ENCODE measurements around the gene GPC1.

Gene GPC1

DNA sequence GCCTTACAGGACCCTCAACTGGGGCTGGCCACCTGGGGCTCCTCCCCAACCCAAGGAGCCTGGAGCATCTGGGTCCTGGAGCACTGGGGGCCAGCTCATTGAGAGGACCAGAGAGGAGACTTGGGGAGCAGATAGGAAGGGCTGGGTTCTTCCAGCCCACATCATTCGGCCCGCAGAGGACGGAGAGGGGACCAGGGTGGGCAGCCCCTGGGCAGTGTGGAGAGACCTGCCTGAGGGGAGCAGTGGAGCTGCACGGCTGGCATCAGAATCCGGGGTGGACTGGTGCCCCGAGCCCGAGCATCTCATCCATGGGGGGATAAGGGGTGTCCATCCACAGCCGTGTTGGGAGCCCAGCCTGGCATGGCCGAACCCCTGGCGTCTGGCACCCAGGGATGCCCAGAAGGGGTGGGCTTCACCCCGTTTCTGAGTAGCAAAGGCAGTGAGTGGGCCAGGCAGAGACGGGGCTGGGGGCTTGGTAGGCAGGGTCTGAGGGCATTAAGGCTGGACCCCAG, 11.3 kb downstream of the GPC1 start:
- DNase-seq = no peak

- DNase-seq = no peak
Observed at GRCh38 chr2:240447331-240447730, 11.9 kb downstream of the GPC1 start.

- no peak for DNase-seq
Observed at GRCh38 chr2:240447934-240448333, 12.5 kb downstream of the GPC1 start.

GRCh38 chr2:240448387-240449274, 13.2 kb downstream of the GPC1 start:
- DNase-seq = no peak

DNA sequence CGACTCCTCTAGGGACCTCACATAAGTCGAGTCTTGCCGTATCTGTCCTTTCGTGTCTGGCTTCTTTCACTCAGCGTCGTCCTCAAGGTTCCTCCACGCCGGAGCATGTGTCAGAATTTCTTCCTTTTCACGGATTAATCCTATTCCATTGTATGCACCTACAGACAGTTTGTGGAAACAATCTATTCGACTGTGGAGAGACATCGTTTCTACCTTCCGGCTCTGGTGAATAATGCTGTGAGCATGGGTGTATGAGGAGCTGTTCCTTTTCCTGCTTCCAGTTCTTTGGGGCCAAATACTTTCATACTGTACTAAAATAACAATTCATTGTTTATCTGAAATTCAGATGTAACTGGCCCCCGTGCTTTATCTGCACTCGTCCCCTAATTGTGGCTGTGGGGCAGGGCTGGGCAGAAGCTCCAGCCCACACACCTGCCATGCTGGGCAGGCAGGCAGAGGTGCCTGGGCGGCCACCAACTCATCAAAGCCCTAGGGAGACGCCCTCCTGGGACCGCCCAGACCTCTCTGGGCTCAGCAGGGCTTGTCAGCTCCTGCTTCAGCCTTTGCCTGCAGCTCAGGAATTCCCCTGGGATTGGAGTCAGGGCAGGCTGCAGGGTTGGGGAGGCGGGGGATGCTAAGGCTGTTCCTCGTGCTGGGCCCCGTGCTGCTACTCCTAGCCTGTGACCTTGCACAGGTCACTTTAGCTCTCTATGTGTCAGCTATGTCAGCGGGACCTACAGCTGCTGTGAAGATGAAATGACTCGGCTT, 14.5 kb downstream of the GPC1 start:
- no peak for DNase-seq

DNA sequence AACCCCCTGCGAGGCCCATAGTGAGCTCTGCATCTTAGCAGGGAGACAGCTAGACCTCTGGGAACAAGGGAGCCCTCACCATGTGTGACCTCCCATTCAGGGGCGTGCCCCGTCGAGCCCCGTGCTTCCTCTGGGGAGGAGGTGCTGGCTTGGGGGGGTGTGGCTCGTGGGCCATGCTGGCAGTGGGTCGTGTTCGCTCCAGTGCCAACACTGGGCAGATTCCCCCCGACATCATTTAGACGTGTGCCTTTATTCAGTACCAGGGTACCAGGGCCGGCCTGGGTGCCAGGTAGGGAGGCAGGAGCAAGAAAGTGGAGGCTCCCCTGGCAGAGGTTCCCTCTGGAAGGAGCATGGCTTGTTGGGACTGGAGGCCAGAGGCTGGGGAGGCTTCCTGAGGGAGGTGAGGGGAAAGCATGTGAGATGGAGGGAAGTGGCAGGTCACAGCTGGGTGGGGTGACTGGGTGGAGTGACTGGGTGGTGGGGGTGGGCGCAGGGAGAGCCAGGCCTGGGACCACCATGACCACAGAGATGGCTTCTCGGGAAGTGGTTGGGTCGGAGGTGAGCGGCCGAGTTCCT, 15.2 kb downstream of the GPC1 start:
- DNase-seq = no peak

- no peak for DNase-seq
Observed at GRCh38 chr2:240451108-240451611, 15.7 kb downstream of the GPC1 start.

GRCh38 chr2:240451791-240452461, 16.5 kb downstream of the GPC1 start:
- DNase-seq = no peak

GRCh38 chr2:240452462-240453256, 17.2 kb downstream of the GPC1 start:
- DNase-seq = no peak

GRCh38 chr2:240453461-240454105, 18.1 kb downstream of the GPC1 start:
- no peak for DNase-seq

- DNase-seq = no peak
Observed at GRCh38 chr2:240454106-240454901, 18.8 kb downstream of the GPC1 start.

- DNase-seq = no peak
Observed at GRCh38 chr2:240455272-240455646, 19.8 kb downstream of the GPC1 start.

- no peak for DNase-seq
Observed at GRCh38 chr2:240455647-240456446, 20.4 kb downstream of the GPC1 start.

GRCh38 chr2:240456447-240457222, 21.2 kb downstream of the GPC1 start:
- no peak for DNase-seq

DNA sequence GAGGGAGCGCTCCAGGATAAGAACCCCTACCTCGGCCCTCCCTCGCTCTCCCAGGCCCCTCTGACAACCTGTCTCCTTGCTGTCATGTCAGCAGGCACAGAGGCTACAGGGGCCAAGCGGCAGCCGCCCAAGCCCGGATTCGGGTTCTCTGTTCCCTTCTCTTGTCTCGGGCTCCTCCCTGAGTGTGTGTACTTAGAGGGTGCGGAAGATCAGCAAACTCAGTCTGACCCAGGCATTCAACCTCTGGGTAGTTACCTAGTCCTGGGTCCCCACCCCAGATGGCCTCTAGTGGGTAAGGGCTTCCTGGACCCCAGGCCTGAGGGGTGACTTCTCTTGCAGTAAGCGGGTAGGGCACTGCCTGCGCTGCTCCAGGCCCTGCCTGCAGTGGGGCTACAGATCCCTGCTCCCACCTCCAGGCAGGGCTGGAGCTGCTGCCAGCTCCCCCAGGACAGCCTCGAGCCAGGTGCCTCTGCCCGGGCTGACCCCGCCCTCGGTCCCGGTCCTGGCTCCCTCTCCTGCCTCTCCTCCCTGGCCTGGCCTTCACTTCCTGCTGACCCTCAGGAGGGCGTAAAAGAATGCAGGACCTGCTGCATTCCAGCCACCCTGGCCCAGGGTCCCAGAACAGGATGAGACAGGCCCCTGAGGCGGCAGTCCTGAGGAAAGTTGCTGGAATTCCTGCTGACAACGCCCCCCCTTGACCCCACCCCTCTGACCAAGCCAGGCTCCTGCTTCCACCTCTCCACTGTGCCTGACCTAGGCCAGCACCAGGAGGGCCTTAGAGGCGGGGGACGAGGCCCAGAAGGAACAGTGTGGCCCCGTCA, 22.0 kb downstream of the GPC1 start:
- DNase-seq = no peak

DNA sequence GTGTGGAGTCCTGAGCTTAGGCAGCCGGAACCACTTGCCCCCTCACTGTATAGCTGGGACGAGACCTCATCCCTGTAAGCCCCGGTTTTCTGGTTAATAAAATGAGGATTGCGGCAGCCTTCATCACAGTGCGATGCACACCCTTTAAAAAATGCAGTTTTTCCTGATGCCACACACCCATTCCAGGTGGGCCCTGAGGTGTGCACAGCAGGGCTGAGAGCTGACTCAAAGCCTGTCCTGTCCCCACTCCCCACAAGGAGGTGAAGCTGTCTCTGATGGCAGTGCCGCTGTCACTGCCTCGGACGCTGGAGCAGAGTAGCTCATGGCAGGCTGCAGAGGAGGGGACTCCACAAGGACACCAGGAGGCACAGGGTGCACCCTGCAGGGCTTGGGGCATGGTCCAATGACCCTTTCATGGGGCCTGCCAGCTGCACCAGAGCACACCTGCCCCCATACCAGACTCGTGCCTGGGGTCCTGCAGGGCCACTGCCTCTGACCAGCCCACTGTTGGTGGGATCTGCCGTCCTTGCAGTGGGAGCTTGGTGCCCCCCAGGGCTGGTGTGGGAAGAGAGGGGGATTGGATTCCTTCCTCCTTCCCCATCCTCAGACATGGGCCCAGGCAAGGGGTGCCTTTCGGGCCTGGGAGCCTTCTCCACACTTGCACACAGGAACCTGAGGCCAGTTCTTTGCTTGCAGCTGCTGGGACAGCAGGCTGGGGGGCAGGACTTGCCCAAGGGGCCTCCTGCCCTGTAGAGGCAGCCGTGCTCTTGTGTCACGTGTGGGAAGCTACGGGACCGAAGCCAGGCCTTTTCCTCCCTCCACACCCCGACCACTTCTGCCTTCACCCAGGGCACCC, 22.8 kb downstream of the GPC1 start:
- no peak for DNase-seq

DNA sequence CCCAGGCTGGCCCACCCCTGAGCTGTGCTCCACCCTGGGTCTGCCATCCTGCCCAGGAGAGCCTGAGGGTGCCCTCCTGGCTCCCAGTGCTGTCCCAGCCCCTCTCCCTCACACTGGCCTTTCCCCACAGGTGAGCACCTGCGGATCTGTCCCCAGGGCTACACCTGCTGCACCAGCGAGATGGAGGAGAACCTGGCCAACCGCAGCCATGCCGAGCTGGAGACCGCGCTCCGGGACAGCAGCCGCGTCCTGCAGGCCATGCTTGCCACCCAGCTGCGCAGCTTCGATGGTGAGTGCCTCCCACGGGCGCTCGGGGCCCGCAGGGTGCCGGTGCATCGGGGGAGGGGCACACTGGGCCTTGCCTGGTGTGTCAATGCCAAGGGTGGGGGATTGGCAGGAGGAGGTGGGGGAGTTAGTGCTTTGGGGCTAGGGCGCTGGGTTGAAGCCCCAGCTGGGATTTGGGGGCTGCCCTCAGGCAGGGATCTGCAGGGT, 23.5 kb downstream of the GPC1 start:
- no peak for DNase-seq

Data from T-helper 9 cell (primary cell).